ENCODE measurements around the gene GRM8. TPM values are rescaled to one million over a fixed set of nuclear protein-coding genes. Genes with fewer than 3 reads are reported as not detected.

GRM8 gene
- total and polyA plus RNA-seq, 4 donors = 0.28 to 4.9 (median 2.8) TPM

DNA sequence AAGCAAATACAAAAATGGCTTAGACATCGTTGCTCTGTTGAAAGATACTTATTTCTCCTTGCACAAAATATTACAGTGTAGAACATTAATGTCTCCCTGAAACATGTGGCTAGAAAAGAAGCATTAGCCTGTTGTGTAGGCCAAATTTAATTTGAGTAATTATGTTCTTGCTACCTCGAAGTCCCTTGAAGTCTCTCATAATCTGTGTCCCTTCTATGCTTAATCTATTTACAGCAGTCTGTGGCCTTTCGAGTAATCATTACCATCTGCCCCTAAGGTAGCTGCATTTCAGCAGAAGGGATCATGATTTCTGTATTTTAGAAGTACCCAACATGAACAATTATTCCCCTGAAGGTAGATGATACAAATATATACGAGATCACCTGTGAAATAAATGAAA, 615.2 kb downstream of the GRM8 start:
- no peak overlapping the region for H3K27ac ChIP-seq (ENCODE audit: low read depth in 1 of 2, low read length in 2 of 2)
- no peak overlapping the region for H3K4me3 ChIP-seq (ENCODE audit: low read depth in 1 of 3, low read length in 3 of 3)
- H3K4me1 ChIP-seq (ENCODE audit: control insufficient read depth in 4 of 4, insufficient read depth in 4 of 4, low read length in 3 of 4) = no peaks in the 10 kb centered on the region
- no peak for TF ChIP-seq JUND (IDR thresholded peaks at IDR 0.05)
- TF ChIP-seq, protein P1, sequence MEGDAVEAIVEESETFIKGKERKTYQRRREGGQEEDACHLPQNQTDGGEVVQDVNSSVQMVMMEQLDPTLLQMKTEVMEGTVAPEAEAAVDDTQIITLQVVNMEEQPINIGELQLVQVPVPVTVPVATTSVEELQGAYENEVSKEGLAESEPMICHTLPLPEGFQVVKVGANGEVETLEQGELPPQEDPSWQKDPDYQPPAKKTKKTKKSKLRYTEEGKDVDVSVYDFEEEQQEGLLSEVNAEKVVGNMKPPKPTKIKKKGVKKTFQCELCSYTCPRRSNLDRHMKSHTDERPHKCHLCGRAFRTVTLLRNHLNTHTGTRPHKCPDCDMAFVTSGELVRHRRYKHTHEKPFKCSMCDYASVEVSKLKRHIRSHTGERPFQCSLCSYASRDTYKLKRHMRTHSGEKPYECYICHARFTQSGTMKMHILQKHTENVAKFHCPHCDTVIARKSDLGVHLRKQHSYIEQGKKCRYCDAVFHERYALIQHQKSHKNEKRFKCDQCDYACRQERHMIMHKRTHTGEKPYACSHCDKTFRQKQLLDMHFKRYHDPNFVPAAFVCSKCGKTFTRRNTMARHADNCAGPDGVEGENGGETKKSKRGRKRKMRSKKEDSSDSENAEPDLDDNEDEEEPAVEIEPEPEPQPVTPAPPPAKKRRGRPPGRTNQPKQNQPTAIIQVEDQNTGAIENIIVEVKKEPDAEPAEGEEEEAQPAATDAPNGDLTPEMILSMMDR (IDR thresholded peaks at IDR 0.05; ENCODE audit: low read depth, low read length, missing input control) = no peak
- no peak for TF ChIP-seq SP1 (IDR thresholded peaks at IDR 0.05)
- no peak for TF ChIP-seq GABPA (IDR thresholded peaks at IDR 0.05 in 1 of 2, conservative IDR thresholded peaks at IDR 0.05 in 1 of 2)
- TF ChIP-seq, protein P2, sequence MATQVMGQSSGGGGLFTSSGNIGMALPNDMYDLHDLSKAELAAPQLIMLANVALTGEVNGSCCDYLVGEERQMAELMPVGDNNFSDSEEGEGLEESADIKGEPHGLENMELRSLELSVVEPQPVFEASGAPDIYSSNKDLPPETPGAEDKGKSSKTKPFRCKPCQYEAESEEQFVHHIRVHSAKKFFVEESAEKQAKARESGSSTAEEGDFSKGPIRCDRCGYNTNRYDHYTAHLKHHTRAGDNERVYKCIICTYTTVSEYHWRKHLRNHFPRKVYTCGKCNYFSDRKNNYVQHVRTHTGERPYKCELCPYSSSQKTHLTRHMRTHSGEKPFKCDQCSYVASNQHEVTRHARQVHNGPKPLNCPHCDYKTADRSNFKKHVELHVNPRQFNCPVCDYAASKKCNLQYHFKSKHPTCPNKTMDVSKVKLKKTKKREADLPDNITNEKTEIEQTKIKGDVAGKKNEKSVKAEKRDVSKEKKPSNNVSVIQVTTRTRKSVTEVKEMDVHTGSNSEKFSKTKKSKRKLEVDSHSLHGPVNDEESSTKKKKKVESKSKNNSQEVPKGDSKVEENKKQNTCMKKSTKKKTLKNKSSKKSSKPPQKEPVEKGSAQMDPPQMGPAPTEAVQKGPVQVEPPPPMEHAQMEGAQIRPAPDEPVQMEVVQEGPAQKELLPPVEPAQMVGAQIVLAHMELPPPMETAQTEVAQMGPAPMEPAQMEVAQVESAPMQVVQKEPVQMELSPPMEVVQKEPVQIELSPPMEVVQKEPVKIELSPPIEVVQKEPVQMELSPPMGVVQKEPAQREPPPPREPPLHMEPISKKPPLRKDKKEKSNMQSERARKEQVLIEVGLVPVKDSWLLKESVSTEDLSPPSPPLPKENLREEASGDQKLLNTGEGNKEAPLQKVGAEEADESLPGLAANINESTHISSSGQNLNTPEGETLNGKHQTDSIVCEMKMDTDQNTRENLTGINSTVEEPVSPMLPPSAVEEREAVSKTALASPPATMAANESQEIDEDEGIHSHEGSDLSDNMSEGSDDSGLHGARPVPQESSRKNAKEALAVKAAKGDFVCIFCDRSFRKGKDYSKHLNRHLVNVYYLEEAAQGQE (IDR thresholded peaks at IDR 0.05) = no peak
- TF ChIP-seq EGR1 (IDR thresholded peaks at IDR 0.05; ENCODE audit: low read depth in 2 of 2) = no peak
- TF ChIP-seq, protein P3, sequence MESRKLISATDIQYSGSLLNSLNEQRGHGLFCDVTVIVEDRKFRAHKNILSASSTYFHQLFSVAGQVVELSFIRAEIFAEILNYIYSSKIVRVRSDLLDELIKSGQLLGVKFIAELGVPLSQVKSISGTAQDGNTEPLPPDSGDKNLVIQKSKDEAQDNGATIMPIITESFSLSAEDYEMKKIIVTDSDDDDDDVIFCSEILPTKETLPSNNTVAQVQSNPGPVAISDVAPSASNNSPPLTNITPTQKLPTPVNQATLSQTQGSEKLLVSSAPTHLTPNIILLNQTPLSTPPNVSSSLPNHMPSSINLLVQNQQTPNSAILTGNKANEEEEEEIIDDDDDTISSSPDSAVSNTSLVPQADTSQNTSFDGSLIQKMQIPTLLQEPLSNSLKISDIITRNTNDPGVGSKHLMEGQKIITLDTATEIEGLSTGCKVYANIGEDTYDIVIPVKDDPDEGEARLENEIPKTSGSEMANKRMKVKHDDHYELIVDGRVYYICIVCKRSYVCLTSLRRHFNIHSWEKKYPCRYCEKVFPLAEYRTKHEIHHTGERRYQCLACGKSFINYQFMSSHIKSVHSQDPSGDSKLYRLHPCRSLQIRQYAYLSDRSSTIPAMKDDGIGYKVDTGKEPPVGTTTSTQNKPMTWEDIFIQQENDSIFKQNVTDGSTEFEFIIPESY (IDR thresholded peaks at IDR 0.05) = no peak
- TF ChIP-seq FOXA1 (IDR thresholded peaks at IDR 0.05) = no peak
- no peak for TF ChIP-seq RAD21 (IDR thresholded peaks at IDR 0.05)
- TF ChIP-seq NR2F2 (IDR thresholded peaks at IDR 0.05) = no peak
- TF ChIP-seq, protein P4, sequence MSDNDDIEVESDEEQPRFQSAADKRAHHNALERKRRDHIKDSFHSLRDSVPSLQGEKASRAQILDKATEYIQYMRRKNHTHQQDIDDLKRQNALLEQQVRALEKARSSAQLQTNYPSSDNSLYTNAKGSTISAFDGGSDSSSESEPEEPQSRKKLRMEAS (IDR thresholded peaks at IDR 0.05) = no peak
- no peaks in the 10 kb centered on the region for H3K36me3 ChIP-seq (ENCODE audit: control insufficient read depth in 4 of 4, insufficient read depth in 3 of 4, low read depth in 1 of 4, low read length in 3 of 4)
- no peaks in the 10 kb centered on the region for H3K27me3 ChIP-seq (ENCODE audit: control insufficient read depth in 4 of 4, insufficient read depth in 4 of 4, low read length in 3 of 4)
- no peak for DNase-seq (ENCODE audit: low spot score)
- 87% methylated on average over 4 of the region's 4 CpGs for WGBS
- no peaks in the 10 kb centered on the region for H3K9me3 ChIP-seq (ENCODE audit: control insufficient read depth in 4 of 4, low read length in 3 of 4)
- H3K9ac ChIP-seq (ENCODE audit: low read depth in 1 of 2, low read length in 2 of 2) = no peak overlapping the region

DNA sequence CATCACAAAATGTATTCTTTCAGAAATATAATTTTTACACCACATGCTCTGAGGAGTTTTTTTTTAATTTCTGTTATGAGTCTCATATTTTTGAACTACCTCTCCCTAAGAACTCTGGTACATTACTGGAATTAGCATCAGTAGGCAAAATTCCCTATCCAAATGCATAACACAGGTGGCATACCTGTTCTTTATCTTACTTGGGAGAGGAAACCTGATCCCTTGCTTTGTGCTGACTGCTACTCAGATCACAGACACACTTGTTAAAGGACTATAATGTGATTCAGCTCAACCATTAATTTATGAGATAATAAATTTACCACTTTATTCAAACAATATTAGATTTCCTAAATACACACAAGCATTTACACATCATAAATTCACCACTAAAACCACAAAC, 617.2 kb downstream of the GRM8 start:
- Histone ChIP-seq H3K36me3 (ENCODE audit: control insufficient read depth in 4 of 4, insufficient read depth in 3 of 4, low read depth in 1 of 4, low read length in 3 of 4) (no peaks in the 10 kb centered on the region), H3K4me3 (ENCODE audit: low read depth in 1 of 3, low read length in 3 of 3) (no peak overlapping the region), H3K4me1 (ENCODE audit: control insufficient read depth in 4 of 4, insufficient read depth in 4 of 4, low read length in 3 of 4) (no peaks in the 10 kb centered on the region), H3K27ac (ENCODE audit: low read depth in 1 of 2, low read length in 2 of 2) (no peak overlapping the region), H3K9me3 (ENCODE audit: control insufficient read depth in 4 of 4, low read length in 3 of 4) (no peaks in the 10 kb centered on the region), H3K27me3 (ENCODE audit: control insufficient read depth in 4 of 4, insufficient read depth in 4 of 4, low read length in 3 of 4) (no peaks in the 10 kb centered on the region), H3K9ac (ENCODE audit: low read depth in 1 of 2, low read length in 2 of 2) (no peak overlapping the region)
- no peak for DNase-seq (ENCODE audit: low spot score)
- TF ChIP-seq, protein P2 (IDR thresholded peaks at IDR 0.05) = no peak
- TF ChIP-seq, protein P5, sequence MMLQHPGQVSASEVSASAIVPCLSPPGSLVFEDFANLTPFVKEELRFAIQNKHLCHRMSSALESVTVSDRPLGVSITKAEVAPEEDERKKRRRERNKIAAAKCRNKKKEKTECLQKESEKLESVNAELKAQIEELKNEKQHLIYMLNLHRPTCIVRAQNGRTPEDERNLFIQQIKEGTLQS (IDR thresholded peaks at IDR 0.05) = no peak
- TF ChIP-seq, protein P3 (IDR thresholded peaks at IDR 0.05) = no peak
- TF ChIP-seq YY1 (IDR thresholded peaks at IDR 0.05) (no peak), SP1 (IDR thresholded peaks at IDR 0.05) (no peak), TAF1 (conservative IDR thresholded peaks at IDR 0.05) (no peak), RAD21 (IDR thresholded peaks at IDR 0.05) (no peak)
- TF ChIP-seq, protein P1 (IDR thresholded peaks at IDR 0.05; ENCODE audit: low read depth, low read length, missing input control) = no peak
- TF ChIP-seq, protein P4 (IDR thresholded peaks at IDR 0.05) = no peak
